ENCODE results near the gene BANF1. TPM values are rescaled to one million over a fixed set of nuclear protein-coding genes. Genes with fewer than 3 reads are reported as not detected.
"Not testable (repeated sequence)": the region's sequence is repeated elsewhere in the genome, so short reads cannot be mapped to it uniquely, and the experiment has no call there.

The BANF1 gene
- total RNA-seq, 1 experiment from 2014 or later, result 300 TPM

DNA sequence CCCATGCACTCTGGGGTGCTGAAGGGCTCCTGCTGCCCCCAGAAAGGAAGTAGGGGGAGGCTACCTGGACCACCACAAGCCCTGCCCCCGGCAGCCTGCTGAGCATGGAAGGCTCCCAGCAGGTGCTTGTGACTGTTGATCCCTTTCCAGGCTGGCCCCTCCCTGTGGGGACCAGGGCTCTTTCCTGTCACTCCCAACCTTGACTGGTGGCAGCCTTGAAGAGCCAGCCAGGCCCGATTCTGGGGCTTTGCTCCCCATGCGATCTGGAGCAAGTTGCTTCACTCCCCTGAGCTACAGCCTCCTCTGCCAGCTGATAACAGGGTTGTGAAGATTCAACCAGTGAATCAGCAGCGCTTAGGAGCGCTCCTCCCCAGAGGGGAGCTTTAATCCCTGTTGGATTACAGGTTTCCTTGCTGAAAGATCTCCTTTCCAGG is 4.9 kb downstream of the BANF1 start:
- no TSS peak for BruUV-seq (replicated peaks)
- no peak overlapping the region for H3K27ac Mint-ChIP-seq (ENCODE audit: unreplicated experiment)
- DNase-seq, result no peak
- H3K36me3 Mint-ChIP-seq (ENCODE audit: insufficient read depth, unreplicated experiment), result peaks cover 46% of the 10 kb centered on the region
- intact Hi-C loops (cut with micrococcal nuclease; ENCODE audit: unreplicated experiment), result no loop called here
- no peaks in the 10 kb centered on the region for H3K9me3 ChIP-seq
- ChIA-PET POLR2A (no interaction called here), CTCF (interaction anchor here (0.6 kb wide), 1 partner anchor 14 kb away, joined by 12 read pairs; no protein-coding TSS in a partner anchor)
- H3K27me3 Mint-ChIP-seq (ENCODE audit: insufficient read depth, unreplicated experiment), result no peaks in the 10 kb centered on the region
- H3K4me1 Mint-ChIP-seq (ENCODE audit: low read depth, unreplicated experiment), result peaks cover 7% of the 10 kb centered on the region
- no peaks in the 10 kb centered on the region for H3K36me3 ChIP-seq (ENCODE audit: control insufficient read depth, insufficient read depth, low read length)
- H3K27me3 ChIP-seq (replicated peaks; ENCODE audit: control insufficient read depth, insufficient read depth, low read length), result no peaks in the 10 kb centered on the region
- no peak overlapping the region for H3K4me3 ChIP-seq (ENCODE audit: low read depth, low read length)
- no peak overlapping the region for H3K4me3 Mint-ChIP-seq (ENCODE audit: unreplicated experiment)
- peaks cover 13% of the 10 kb centered on the region for H3K4me1 ChIP-seq
- H3K9me3 Mint-ChIP-seq (ENCODE audit: unreplicated experiment), result no peaks in the 10 kb centered on the region
- TF ChIP-seq CTCF (IDR thresholded peaks at IDR 0.05; ENCODE audit: insufficient read depth in 1 of 2, low read depth in 1 of 2, low read length in 1 of 2, severe bottlenecking in 1 of 2, unreplicated experiment in 1 of 2), result no peak

- Mint-ChIP-seq H3K27ac (ENCODE audit: unreplicated experiment) (no peak overlapping the region), H3K36me3 (ENCODE audit: insufficient read depth, unreplicated experiment) (peaks cover 38% of the 10 kb centered on the region), H3K27me3 (ENCODE audit: insufficient read depth, unreplicated experiment) (no peaks in the 10 kb centered on the region), H3K4me3 (ENCODE audit: unreplicated experiment) (no peak overlapping the region), H3K4me1 (ENCODE audit: low read depth, unreplicated experiment) (peaks cover 7% of the 10 kb centered on the region), H3K9me3 (ENCODE audit: unreplicated experiment) (no peaks in the 10 kb centered on the region)
- intact Hi-C loops (cut with micrococcal nuclease; ENCODE audit: unreplicated experiment), result no loop called here
- ChIA-PET POLR2A (interaction anchor here (0.9 kb wide), 1 partner anchor 44 kb away, joined by 4 read pairs; the partner anchor contains the start of gene SF3B2), CTCF (interaction anchor here (1.0 kb wide), 1 partner anchor 60 kb away, joined by 3 read pairs; no protein-coding TSS in a partner anchor)
- BruUV-seq (replicated peaks), result no TSS peak
- H3K9me3 ChIP-seq, result no peaks in the 10 kb centered on the region
- no peak overlapping the region for H3K4me3 ChIP-seq (ENCODE audit: low read depth, low read length)
- H3K27me3 ChIP-seq (replicated peaks; ENCODE audit: control insufficient read depth, insufficient read depth, low read length), result no peaks in the 10 kb centered on the region
- H3K4me1 ChIP-seq, result peaks cover 18% of the 10 kb centered on the region
- no peak for DNase-seq
- TF ChIP-seq CTCF (IDR thresholded peaks at IDR 0.05; ENCODE audit: insufficient read depth in 1 of 2, low read depth in 1 of 2, low read length in 1 of 2, severe bottlenecking in 1 of 2, unreplicated experiment in 1 of 2), result no peak
- no peaks in the 10 kb centered on the region for H3K36me3 ChIP-seq (ENCODE audit: control insufficient read depth, insufficient read depth, low read length)
These were observed 5.8 kb downstream of the BANF1 start for GRCh38 chr11:66008095-66008467.

- Mint-ChIP-seq H3K27ac (ENCODE audit: unreplicated experiment) (no peak overlapping the region), H3K4me1 (ENCODE audit: low read depth, unreplicated experiment) (peaks cover 7% of the 10 kb centered on the region), H3K27me3 (ENCODE audit: insufficient read depth, unreplicated experiment) (no peaks in the 10 kb centered on the region), H3K9me3 (ENCODE audit: unreplicated experiment) (no peaks in the 10 kb centered on the region), H3K4me3 (ENCODE audit: unreplicated experiment) (no peak overlapping the region), H3K36me3 (ENCODE audit: insufficient read depth, unreplicated experiment) (peaks cover 33% of the 10 kb centered on the region)
- ChIA-PET POLR2A (interaction anchor here (0.9 kb wide), 1 partner anchor 43 kb away, joined by 4 read pairs; the partner anchor contains the start of gene SF3B2), CTCF (interaction anchor here (1.0 kb wide), 1 partner anchor 60 kb away, joined by 3 read pairs; no protein-coding TSS in a partner anchor)
- intact Hi-C loops (cut with micrococcal nuclease; ENCODE audit: unreplicated experiment), result no loop called here
- Histone ChIP-seq H3K4me1 (peaks cover 19% of the 10 kb centered on the region), H3K9me3 (no peaks in the 10 kb centered on the region), H3K27me3 (replicated peaks; ENCODE audit: control insufficient read depth, insufficient read depth, low read length) (no peaks in the 10 kb centered on the region), H3K4me3 (ENCODE audit: low read depth, low read length) (no peak overlapping the region), H3K36me3 (ENCODE audit: control insufficient read depth, insufficient read depth, low read length) (no peaks in the 10 kb centered on the region)
- TF ChIP-seq CTCF (IDR thresholded peaks at IDR 0.05; ENCODE audit: insufficient read depth in 1 of 2, low read depth in 1 of 2, low read length in 1 of 2, severe bottlenecking in 1 of 2, unreplicated experiment in 1 of 2), result no peak
- no peak for DNase-seq
- BruUV-seq (replicated peaks), result no TSS peak
These were observed 6.3 kb downstream of the BANF1 start for GRCh38 chr11:66008468-66009101.

GRCh38 chr11:66010036-66010435 is 7.7 kb downstream of the BANF1 start:
- Mint-ChIP-seq H3K36me3 (ENCODE audit: insufficient read depth, unreplicated experiment) (peaks cover 20% of the 10 kb centered on the region), H3K27ac (ENCODE audit: unreplicated experiment) (peak overlapping the region; percentile 76)
- H3K4me3 Mint-ChIP-seq (ENCODE audit: unreplicated experiment); H3K9me3 ChIP-seq; H3K4me3 ChIP-seq (ENCODE audit: low read depth, low read length); POLR2A ChIA-PET; H3K27me3 ChIP-seq (replicated peaks; ENCODE audit: control insufficient read depth, insufficient read depth, low read length); DNase-seq; intact Hi-C loops (cut with micrococcal nuclease; ENCODE audit: unreplicated experiment); H3K4me1 Mint-ChIP-seq (ENCODE audit: low read depth, unreplicated experiment); H3K36me3 ChIP-seq (ENCODE audit: control insufficient read depth, insufficient read depth, low read length); H3K9me3 Mint-ChIP-seq (ENCODE audit: unreplicated experiment); H3K27me3 Mint-ChIP-seq (ENCODE audit: insufficient read depth, unreplicated experiment); BruUV-seq (replicated peaks): not testable (repeated sequence)
- CTCF ChIA-PET, result interaction anchor here (0.6 to 0.8 kb wide), 2 partner anchors 12 to 89 kb away, joined by 3 to 4 read pairs; no protein-coding TSS in a partner anchor
- H3K4me1 ChIP-seq, result peaks cover 21% of the 10 kb centered on the region
